GM21515 (cell line): ENCODE data around the gene ZNF488.

ENCODE experiments used
- ATAC-seq: cut with Tn5 transposase; IDR thresholded peaks from one replicate; pipeline ENCODE4 v1.9.1; 2021; ENCODE audit not compliant: unreplicated experiment

The ZNF488 gene

GRCh38 chr10:47332371-47332770 is 51.7 kb downstream of the ZNF488 start:
- no peak for ATAC-seq

DNA sequence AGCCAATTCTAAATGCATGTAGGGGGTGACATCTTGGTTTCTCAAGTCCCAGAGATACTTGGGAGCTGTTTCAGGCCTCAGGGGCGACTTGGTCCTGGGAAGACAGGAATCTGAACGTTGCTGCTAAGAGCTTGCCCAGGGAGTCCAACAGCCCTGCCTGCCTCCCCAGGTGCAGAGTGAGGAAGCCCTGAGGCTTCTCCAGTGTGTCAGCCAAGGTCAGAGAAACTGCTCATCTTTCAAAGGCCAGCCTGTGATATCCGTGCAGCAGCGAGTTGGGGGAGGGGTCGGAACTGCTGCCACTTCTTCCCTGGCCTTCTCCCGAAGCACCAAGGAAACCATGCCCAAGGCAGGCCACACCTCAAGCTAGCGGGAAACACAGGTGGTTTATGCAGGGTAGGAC is 52.1 kb downstream of the ZNF488 start:
- no peak for ATAC-seq

DNA sequence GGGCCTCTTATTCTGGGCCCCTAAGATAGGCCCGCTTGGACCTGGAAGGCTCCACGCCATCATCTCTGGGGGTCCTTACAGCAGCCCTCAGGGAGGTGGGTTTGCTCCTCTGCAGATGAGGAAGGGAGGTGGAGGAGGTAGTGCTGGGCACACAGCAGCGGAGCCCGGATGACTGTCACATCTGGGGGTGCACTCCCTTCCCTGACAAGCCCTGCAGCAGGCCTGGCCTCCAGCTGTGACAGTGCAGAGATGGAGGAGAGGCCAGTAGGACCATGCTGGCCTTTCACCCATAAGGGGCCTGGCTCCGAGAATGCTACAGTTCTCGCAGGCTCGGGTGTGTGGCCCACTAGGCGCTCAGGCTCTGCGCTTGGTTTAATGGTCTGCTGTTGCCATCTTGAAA is 52.6 kb downstream of the ZNF488 start:
- ATAC-seq = no peak

DNA sequence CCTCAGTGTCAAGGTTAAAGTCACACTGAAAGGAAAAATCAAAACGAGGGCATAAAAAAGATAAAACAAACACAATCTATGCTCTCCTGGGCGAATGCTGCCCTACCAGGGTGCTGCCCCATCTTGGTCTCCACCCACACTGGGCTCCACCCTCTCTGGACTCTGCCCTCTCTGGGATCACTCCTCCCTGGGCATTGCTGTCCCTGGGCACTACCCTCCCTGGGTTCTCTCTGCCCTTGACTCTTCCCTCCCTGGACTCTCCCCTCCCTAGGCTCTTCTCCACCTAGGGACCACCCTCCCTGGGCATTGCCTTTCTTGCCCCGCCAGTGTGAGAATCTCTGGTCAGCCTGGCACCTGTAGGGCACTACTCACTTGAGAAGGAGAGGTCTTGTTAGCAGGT is 53.3 kb downstream of the ZNF488 start:
- no peak for ATAC-seq

DNA sequence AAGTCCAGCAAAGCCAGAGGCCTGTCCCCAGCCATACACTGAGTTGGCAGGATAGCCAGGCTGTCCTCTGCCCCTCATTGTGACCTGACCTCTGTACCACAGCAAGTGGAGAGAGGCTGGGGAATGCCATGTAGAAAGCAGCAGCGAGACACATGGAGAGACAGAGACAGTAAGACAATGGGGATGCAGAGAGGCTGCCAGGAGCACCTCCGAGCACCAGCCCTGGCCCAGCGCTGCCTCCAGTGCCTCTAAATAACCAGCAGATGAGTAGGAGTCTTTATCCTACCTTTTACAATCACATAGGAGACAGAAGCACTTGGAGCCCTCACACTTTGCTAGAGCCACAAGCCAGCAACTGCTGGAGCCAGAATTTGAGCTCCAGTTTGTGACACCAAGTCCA is 53.7 kb downstream of the ZNF488 start:
- ATAC-seq = no peak

- no peak for ATAC-seq
Measured at GRCh38 chr10:47329855-47330254, 54.2 kb downstream of the ZNF488 start.

DNA sequence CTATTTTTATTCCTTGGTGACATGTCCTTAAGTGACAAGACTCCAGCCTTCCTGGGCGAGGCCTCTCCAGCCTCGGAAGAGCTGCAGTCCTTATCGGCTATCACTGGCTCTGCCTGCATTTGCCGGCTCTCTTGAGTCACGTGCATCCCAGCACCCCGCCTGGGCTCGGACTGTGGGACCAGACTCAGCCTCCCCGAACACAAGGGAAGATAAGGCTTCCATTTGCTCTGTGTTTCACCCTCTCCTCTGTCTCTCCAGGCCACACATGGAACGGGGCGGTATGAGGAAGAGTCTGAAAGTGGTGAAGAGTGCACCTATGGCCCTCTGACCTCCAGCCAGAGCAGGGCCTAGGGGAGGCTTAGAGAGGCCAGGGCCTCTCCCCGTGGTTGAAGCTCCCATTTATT is 57.2 kb downstream of the ZNF488 start:
- ATAC-seq = no peak

- ATAC-seq = no peak
Measured at GRCh38 chr10:47326306-47326926, 57.7 kb downstream of the ZNF488 start.

- ATAC-seq = no peak
Measured at GRCh38 chr10:47325303-47326291, 58.5 kb downstream of the ZNF488 start.

DNA sequence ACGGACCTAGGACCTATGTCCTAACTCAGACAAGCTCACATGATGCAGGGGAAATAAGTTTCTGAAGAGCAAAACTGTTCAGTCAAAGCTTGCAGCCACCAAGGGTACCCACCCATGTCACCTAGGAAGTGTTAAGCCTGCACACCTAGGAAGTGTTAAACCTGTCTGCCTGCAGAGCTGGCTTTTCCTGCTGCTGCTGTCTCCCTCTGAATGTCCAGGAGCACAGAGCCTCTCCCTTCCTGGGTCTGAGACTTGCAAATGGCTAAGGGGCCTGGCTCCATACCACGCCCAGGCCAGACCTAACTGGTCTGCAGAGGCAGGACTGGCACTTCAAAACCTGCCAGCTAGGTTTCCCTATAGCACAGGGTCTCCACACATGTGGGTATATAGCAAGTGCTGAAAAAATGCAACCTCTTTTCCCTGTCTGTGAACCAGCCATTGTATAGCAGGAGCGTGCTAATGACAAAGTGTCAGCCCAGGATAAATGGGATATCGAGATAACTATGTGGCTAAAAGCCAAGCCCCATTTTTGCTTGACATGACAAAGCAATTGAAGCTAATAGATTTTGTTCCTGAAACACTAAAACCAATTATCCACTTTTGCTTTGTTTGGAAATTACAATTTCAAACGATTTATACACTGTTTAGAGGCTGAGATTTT is 60.3 kb downstream of the ZNF488 start:
- ATAC-seq = no peak

DNA sequence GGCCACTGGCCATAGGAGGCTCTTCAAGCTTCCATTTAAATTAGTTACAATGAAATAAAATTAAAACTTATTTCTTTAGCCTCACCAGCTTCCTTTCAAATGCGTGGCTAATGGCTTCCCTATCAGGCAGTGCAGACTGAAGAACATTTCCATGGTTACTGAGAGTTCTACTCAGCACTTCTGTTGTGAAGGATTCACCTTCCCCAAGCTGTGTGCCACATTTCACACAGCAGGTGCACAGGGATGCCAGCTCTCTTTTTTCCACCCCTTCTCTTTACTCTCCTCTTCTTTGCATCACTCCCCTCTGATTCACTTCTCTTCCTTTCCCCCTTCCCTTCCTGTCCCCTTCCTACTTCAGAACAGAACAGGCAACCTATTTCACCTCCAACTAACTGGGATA is 61.0 kb downstream of the ZNF488 start:
- no peak for ATAC-seq

DNA sequence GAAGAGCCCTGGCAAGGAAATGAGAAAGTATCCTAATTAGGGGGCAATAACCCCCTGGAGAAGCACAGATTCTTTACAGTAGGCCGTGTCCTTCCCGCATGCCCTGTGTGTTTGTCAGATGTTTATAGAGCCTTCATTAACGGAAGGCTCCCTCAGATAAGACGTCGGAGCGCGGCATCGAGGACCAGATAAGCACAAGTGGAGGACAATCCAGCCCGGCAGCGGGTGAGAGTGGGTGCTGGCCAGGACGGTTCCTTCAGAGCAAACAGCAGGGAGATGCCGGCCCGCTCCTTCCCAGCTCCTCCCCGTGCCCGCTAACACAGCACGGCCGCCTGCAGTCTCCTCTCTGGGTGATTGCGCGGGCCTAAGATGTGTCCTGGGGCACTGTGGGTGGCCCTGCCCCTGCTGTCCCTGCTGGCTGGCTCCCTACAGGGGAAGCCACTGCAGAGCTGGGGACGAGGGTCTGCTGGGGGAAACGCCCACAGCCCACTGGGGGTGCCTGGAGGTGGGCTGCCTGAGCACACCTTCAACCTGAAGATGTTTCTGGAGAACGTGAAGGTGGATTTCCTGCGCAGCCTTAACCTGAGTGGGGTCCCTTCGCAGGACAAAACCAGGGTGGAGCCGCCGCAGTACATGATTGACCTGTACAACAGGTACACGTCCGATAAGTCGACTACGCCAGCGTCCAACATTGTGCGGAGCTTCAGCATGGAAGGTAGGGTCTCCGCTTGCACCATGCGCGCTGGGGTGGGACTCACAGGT is 61.6 kb downstream of the ZNF488 start, which contains the start of gene GDF2:
Gene GDF2 (plus strand): TSS at position 155 of the 762 bp plus-strand sequence. CDS start 215 bp downstream, at position 370.
- no peak for ATAC-seq

DNA sequence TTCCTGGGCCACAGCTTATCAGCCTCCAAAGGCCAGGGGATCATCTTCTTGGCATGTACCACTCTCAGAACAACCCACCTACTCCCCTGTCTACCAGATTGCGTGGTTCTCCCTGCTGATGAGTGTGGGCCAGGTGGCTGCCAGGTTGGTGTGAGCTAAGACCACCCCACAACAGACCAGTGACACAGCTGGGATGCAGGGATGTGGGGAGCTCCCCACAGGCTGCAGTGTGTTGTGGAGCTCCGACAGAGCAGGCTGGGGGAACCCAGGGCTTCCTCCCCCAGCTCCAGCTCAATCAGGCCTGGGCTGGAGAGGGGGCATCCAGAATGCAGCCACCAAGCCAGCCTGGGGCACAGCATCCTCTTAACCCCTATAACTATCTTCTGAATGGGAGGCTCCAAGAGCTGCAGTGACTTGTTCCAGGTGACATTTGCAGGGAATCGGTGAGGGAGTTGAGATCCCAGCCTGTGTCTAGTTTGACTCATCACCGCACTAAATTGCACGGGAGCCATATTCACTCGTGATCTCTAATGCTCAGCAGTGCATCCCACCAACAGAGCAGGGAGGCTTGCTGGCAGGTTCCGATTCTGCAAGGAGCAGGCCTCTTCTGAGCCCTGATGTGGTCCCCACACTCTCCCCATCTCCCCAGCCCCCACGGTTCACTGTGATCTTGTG is 62.4 kb downstream of the ZNF488 start:
- ATAC-seq = no peak

GRCh38 chr10:47320812-47321211 is 63.3 kb downstream of the ZNF488 start:
- no peak for ATAC-seq

DNA sequence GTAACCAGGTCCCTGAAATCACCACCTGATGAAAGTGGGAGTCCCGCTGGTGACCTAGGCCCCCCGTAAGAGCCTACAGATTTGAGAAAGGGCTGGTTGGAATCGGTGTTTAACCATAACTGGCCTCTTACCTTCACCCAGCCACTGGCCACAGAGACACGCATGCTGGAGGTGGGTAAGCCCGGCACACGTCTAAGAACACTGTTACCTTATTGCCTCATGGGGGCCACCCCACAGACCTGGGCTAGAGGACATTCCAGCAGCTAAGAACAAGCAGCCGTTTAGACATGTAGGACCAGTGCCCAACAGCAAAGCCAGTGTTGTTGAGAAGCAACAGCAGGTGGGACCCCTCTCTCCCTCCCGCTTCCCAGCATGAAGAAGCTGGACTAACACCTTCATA is 64.3 kb downstream of the ZNF488 start:
- no peak for ATAC-seq

- ATAC-seq = no peak
Measured at GRCh38 chr10:47318706-47319105, 65.4 kb downstream of the ZNF488 start.

DNA sequence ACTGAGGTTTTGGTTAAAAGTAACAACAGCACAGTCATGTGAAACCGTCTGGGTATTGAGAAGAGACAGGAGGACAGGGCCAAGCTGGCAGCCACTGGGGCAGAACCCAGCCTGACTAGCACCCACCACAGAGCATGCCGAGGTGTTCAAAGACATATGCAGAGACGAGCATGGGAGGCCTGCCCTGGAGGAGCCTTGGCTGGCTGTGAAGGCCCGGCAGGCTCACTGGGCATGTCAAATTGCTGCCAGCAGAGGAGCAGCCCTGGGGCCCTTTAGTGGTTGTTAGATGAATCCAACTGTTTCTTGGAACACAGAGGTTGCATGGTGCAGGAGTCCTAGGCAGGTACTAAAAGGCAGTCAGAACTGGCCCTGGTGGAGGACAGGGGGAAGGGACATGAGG is 66.8 kb downstream of the ZNF488 start:
- ATAC-seq = no peak

- no peak for ATAC-seq
Measured at GRCh38 chr10:47316131-47316530, 68.0 kb downstream of the ZNF488 start.
